K562 (cell line): ENCODE data around the gene TSPAN3. TPM values are rescaled to one million over a fixed set of nuclear protein-coding genes. Genes with fewer than 3 reads are reported as not detected.
A peak's percentile ranks its signal among the peaks of the same experiment; 100 is the strongest.

Experiments used
- CHCHD3 ChIP-seq: fragments of 250-450 bp; sonication (Bioruptor Pico); IDR thresholded peaks from 2 replicates; pipeline ENCODE4 v2.1.2; 2022; ENCODE audit warnings: mild to moderate bottlenecking
- ELK1 ChIP-seq: sonication (generic); formaldehyde crosslinking; IDR thresholded peaks from 2 replicates; pipeline ENCODE4 v1.8.1; 2022; ENCODE audit warnings: missing genetic modification reagents
- GTF2F1 ChIP-seq: IDR thresholded peaks from 2 replicates; pipeline ENCODE4 v1.6.1; 2011; ENCODE audit warnings: low read depth, low read length, improper control_type of control experiment
- HDAC8 ChIP-seq: fragments of 450-650 bp; IDR thresholded peaks from 2 replicates; pipeline ENCODE4 v1.6.1; 2016; ENCODE audit warnings: mild to moderate bottlenecking, missing genetic modification characterization, moderate library complexity, missing compliant biosample characterization
- HNRNPH1 ChIP-seq: fragments of 200-400 bp; formaldehyde crosslinking; optimal IDR thresholded peaks from 2 replicates; pipeline ENCODE3; 2017; ENCODE audit warnings: low read depth, mild to moderate bottlenecking, low read length, moderate library complexity
- KLF1 ChIP-seq: fragments of 450-650 bp; IDR thresholded peaks from 2 replicates; pipeline ENCODE4 v1.6.1; 2016; ENCODE audit warnings: missing genetic modification characterization, missing compliant biosample characterization
- NELFE ChIP-seq: IDR thresholded peaks from 2 replicates; pipeline ENCODE4 v1.6.1; 2011; ENCODE audit warnings: mild to moderate bottlenecking; ENCODE audit not compliant: insufficient read depth, insufficient read length
- NR4A1 ChIP-seq, 2 experiments: fragments of 250-450 bp in 1 of 2; fragments of 450-650 bp in 1 of 2; sonication (Bioruptor Pico) in 1 of 2; IDR thresholded peaks; 2 replicates each; pipeline versions ENCODE4 v1.4.0 to v1.6.1; 2016 to 2020; ENCODE audit warnings: mild to moderate bottlenecking in 2 of 2, missing compliant biosample characterization in 1 of 2, missing genetic modification characterization in 1 of 2, moderate library complexity in 1 of 2
- RBM39 ChIP-seq: fragments of 200-400 bp; formaldehyde crosslinking; optimal IDR thresholded peaks from 2 replicates; pipeline ENCODE3; 2018; ENCODE audit warnings: low read depth, low read length
- RREB1 ChIP-seq: fragments of 250-450 bp; sonication (Bioruptor Pico); IDR thresholded peaks from 2 replicates; pipeline ENCODE4 v1.4.0; 2020
- RUNX1 ChIP-seq: sonication (generic); IDR thresholded peaks from 2 replicates; pipeline ENCODE4 v1.6.1; 2016; ENCODE audit warnings: antibody characterized with exemption, low read depth
- U2AF1 ChIP-seq: fragments of 200-400 bp; formaldehyde crosslinking; optimal IDR thresholded peaks from 2 replicates; pipeline ENCODE3; 2017; ENCODE audit warnings: mild to moderate bottlenecking, low read depth, low read length, moderate library complexity
- ZBTB26 ChIP-seq: fragments of 450-650 bp; formaldehyde crosslinking; IDR thresholded peaks from 2 replicates; pipeline ENCODE4 v1.4.0; 2022; ENCODE audit warnings: missing genetic modification characterization
- ZNF146 ChIP-seq: IDR thresholded peaks from one replicate; pipeline ENCODE4 v1.6.1; 2018; ENCODE audit warnings: missing compliant biosample characterization; ENCODE audit not compliant: unreplicated experiment
- ZNF175 ChIP-seq: fragments of 200-800 bp; sonication (Bioruptor generic); IDR thresholded peaks from 2 replicates; pipeline ENCODE4 v1.6.1; 2016; ENCODE audit warnings: low read depth, mild to moderate bottlenecking, missing genetic modification characterization, missing compliant biosample characterization
- ZNF75A ChIP-seq: fragments of 450-650 bp; formaldehyde crosslinking; IDR thresholded peaks from 2 replicates; pipeline ENCODE4 v1.4.0; 2020; ENCODE audit warnings: mild to moderate bottlenecking
- ZNF766 ChIP-seq: fragments of 200-800 bp; sonication (Bioruptor generic); conservative IDR thresholded peaks from 2 replicates; pipeline ENCODE4 v1.6.1; 2016; ENCODE audit warnings: missing genetic modification characterization, missing compliant biosample characterization
- polyA plus RNA-seq, 8 experiments: library from polyadenylated mRNA; depleted of rRNA in 4 of 8; stranded (reverse) in 5 of 8; unstranded in 3 of 8; fragments of >200 nt; fragmentation: Nextera tagmentation in 2 of 8; fragmentation: Illumina TruSeq in 1 of 8; extraction: Ambion mirVana in 2 of 8; extraction: Trizol in 1 of 8; gene quantifications; 2 replicates each; pipeline versions ENCODE4 v1.2.1 to v1.2.3, GENCODE V29; 2011 to 2014; ENCODE audit warnings: inconsistent platforms in 1 of 8, missing spikeins in 1 of 8
- total RNA-seq, 7 experiments: library from RNA; depleted of rRNA in 6 of 7; stranded (reverse); fragments of >200 nt in 6 of 7; fragmentation: Illumina TruSeq in 2 of 7; extraction: Trizol in 2 of 7; gene quantifications; 2 replicates each; pipeline versions ENCODE4 v1.2.1 to v1.2.3, GENCODE V29; 2011 to 2021; ENCODE audit warnings: low replicate concordance in 1 of 7
- TF ChIP-seq, protein P1 (sequence below), 3 experiments: fragments of 200-800 bp in 1 of 3; sonication (Bioruptor generic) in 1 of 3; sonication (generic) in 1 of 3; formaldehyde crosslinking in 1 of 3; IDR thresholded peaks; 2 replicates each; pipeline versions ENCODE4 v1.6.1 to v1.8.0; 2016 to 2022; ENCODE audit warnings: mild to moderate bottlenecking in 2 of 3, missing compliant biosample characterization in 2 of 3, missing genetic modification characterization in 2 of 3, missing genetic modification reagents in 1 of 3

Gene TSPAN3
- total and polyA plus RNA-seq, 9 of the 15 experiments (the other 6 are each of a cell fraction or from before 2014, with no cell fraction given), result 14.3 to 144 (median 71.1) TPM

GRCh38 chr15:77070495-77071304 is at the start of gene TSPAN3 (continued):
- no peak for TF ChIP-seq RREB1 (CRISPR knock-in tag)
- TF ChIP-seq ZBTB26, result no peak
- no peak for TF ChIP-seq U2AF1
- TF ChIP-seq ZNF146 (CRISPR knock-in tag), result no peak
- no peak for TF ChIP-seq RBM39
- TF ChIP-seq ZNF175, result no peak
- no peak for TF ChIP-seq NR4A1 (CRISPR knock-in tag; IDR thresholded peaks at IDR 0.05)
- TF ChIP-seq NR4A1 (tag; IDR thresholded peaks at IDR 0.05), result no peak
- no peak for TF ChIP-seq CHCHD3
- no peak for TF ChIP-seq ELK1
- no peak; the same call in 1 of the 2 replicates for TF ChIP-seq ZNF766 (CRISPR knock-in tag)
- TF ChIP-seq KLF1 (tag), result no peak
- TF ChIP-seq HDAC8 (tag), result no peak
- TF ChIP-seq GTF2F1, result no peak
- no peak for TF ChIP-seq ZNF75A (CRISPR knock-in tag)
- no peak for TF ChIP-seq HNRNPH1
- TF ChIP-seq, protein P1, sequence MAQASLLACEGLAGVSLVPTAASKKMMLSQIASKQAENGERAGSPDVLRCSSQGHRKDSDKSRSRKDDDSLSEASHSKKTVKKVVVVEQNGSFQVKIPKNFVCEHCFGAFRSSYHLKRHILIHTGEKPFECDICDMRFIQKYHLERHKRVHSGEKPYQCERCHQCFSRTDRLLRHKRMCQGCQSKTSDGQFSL (CRISPR knock-in tag; IDR thresholded peaks at IDR 0.05), result peak; percentile 75; the same call in 1 of the 2 replicates
- TF ChIP-seq, protein P1 (tag; IDR thresholded peaks at IDR 0.05), result peak in 1 of 2 experiments; percentile 84; a peak in 2 of 4 replicates
- no peak for TF ChIP-seq RUNX1
- TF ChIP-seq NELFE, result no peak
